Activated CD8-positive, alpha-beta memory T cell treated with anti-CD3 and anti-CD28 coated beads for 36 hours (primary cell): ENCODE results near the gene PLA2G12B. TPM values are rescaled to one million over a fixed set of nuclear protein-coding genes. Genes with fewer than 3 reads are reported as not detected.

Experiments used
- CTCF ChIA-PET: fragments of 350-600 bp; sonication (Branson Sonifier 250); formaldehyde crosslinking; loops from one replicate; lab custom pipeline; 2021; ENCODE audit warnings: antibody characterized with exemption; lab: Charles Lee
- POLR2A ChIA-PET: fragments of 350-600 bp; sonication (Branson Sonifier 250); formaldehyde crosslinking; loops from one replicate; lab custom pipeline; 2021; ENCODE audit warnings: antibody characterized with exemption; lab: Charles Lee
- total RNA-seq, 2 experiments: library from RNA; stranded (reverse); gene quantifications; one replicate each; pipeline ENCODE4 v1.2.3, GENCODE V29; 2021

Gene PLA2G12B
- total RNA-seq, 2 experiments from 2014 or later = not detected

GRCh38 chr10:72899545-72899944 is 55.1 kb downstream of the PLA2G12B start:
- ChIA-PET CTCF (no interaction called here), POLR2A (no interaction called here)

DNA sequence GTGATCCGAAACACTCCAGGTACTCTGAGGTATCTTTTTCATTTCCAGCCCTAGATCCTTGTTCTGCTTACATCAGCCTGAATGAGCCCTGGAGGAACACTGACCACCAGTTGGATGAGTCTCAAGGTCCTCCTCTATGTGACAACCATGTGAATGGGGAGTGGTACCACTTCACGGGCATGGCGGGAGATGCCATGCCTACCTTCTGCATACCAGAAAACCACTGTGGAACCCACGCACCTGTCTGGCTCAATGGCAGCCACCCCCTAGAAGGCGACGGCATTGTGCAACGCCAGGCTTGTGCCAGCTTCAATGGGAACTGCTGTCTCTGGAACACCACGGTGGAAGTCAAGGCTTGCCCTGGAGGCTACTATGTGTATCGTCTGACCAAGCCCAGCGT is 56.0 kb downstream of the PLA2G12B start:
- CTCF ChIA-PET = no interaction called here

GRCh38 chr10:72895236-72895850 is 59.3 kb downstream of the PLA2G12B start:
- ChIA-PET CTCF (no interaction called here), POLR2A (no interaction called here)

More for the DNA sequence above, 56.0 kb downstream of the PLA2G12B start:
- POLR2A ChIA-PET = no interaction called here

- ChIA-PET CTCF (no interaction called here), POLR2A (no interaction called here)
Observed at GRCh38 chr10:72893136-72893798, 61.3 kb downstream of the PLA2G12B start, which contains the start of gene OIT3. OIT3 (plus strand) TSS chr10:72893739; CDS start chr10:72893799, 60 bp downstream.

- ChIA-PET POLR2A (no interaction called here), CTCF (no interaction called here)
Observed at GRCh38 chr10:72890086-72890485, 64.5 kb downstream of the PLA2G12B start.

GRCh38 chr10:72889391-72889831 is 65.2 kb downstream of the PLA2G12B start:
- CTCF ChIA-PET = no interaction called here
- POLR2A ChIA-PET = no interaction called here

DNA sequence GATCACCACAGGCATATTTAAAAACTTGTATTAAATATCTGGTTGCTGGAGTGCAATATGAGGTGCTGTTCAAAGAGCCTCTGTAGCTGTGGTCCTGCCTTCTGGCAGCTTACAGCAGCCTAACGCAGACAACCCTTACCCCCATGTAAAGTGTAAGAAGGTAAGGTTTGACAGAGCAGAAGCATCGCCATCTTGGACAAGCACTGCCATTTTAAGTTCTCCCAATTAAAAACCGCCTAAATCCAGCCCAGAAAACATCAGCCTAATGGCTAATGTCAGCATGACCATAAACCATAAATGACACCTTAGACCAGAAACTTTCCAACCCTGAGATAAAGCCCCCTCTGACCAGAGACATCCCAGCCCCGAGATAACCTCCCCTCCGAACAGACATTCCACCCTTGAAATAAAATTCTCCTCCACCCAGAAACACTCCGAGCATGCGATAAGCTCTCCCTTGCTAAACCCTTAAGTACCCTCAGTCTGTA is 66.4 kb downstream of the PLA2G12B start:
- ChIA-PET POLR2A (no interaction called here), CTCF (no interaction called here)

DNA sequence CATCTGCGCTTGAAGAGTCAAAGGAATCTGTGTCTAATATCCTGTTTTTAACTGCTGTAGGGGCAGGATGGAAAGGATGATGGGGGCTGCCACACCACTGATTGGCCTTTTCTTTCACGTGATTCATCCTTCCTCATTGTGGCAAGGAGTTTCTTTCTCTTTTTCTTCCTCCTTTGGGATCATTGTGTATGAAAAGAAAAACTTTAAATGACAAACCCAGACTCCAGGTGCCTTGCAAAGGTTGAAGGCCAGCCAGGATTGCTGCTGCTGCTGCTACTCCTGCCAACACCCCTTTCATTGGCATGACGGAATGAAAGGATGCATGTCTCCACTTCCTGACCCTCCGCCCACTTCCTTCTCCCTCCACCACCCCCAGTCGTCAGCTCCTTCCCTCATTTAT is 67.6 kb downstream of the PLA2G12B start:
- CTCF ChIA-PET = no interaction called here
- POLR2A ChIA-PET = no interaction called here

DNA sequence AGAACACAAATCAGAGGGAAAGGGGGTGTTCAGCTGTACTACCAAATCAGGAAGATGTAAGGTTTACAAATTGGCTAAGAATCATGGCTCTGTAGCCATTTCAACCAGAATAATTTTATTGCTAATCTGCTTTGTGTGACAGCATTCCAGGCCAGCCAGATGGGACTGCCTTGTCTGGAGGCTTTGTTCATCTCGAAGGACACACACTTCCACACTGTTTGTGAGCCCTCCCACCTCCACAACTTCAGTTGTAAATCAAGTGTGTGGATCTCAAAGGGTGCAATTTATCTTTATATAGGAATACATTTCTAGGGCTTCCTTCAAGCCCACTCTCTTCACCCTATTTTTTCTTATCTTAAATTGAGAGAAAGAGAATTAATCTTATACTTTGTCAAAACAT is 68.0 kb downstream of the PLA2G12B start:
- CTCF ChIA-PET = no interaction called here
- POLR2A ChIA-PET = no interaction called here

GRCh38 chr10:72885953-72886352 is 68.7 kb downstream of the PLA2G12B start:
- CTCF ChIA-PET = no interaction called here
- POLR2A ChIA-PET = no interaction called here

Other genes with a start within 250 kb of the PLA2G12B start
- gene OIT3, start 61.1 kb downstream of the PLA2G12B start, total RNA-seq = not detected
- 10 to 100 TPM; 51.9 to 54.2 TPM for gene P4HA1, start 142.1 kb upstream of the PLA2G12B start, total RNA-seq
- gene NUDT13, start 155.6 kb upstream of the PLA2G12B start, total RNA-seq = 1 to 10 TPM; 1.3 TPM
- gene ECD, start 213.2 kb upstream of the PLA2G12B start, total RNA-seq = 10 to 100 TPM; 34.0 to 34.8 TPM
- 10 to 100 TPM; 11.9 to 15.1 TPM for gene FAM149B1, start 213.3 kb upstream of the PLA2G12B start, total RNA-seq